HUES6 (cell line): ENCODE results near the gene REN.

Experiments used
- H3K27ac ChIP-seq: 2 replicates; pipeline ENCODE4 v1.7.0; 2013; ENCODE audit warnings: low read depth, mild to moderate bottlenecking, low read length, inconsistent platforms
- H3K27me3 ChIP-seq: 2 replicates; pipeline ENCODE4 v1.6.1; 2013; ENCODE audit warnings: low read length; ENCODE audit not compliant: control insufficient read depth, insufficient read depth
- H3K36me3 ChIP-seq: 2 replicates; pipeline ENCODE4 v1.6.1; 2013; ENCODE audit warnings: low read length; ENCODE audit not compliant: control insufficient read depth, insufficient read depth
- H3K4me1 ChIP-seq: 2 replicates; pipeline ENCODE4 v1.6.1; 2013; ENCODE audit warnings: low read length; ENCODE audit not compliant: control insufficient read depth, insufficient read depth
- H3K4me3 ChIP-seq: 2 replicates; pipeline ENCODE4 v1.5.1; 2013; ENCODE audit warnings: low read depth, low read length
- H3K9ac ChIP-seq: one replicate; pipeline ENCODE4 v1.6.1; 2013; ENCODE audit warnings: mild to moderate bottlenecking, low read length
- H3K9me3 ChIP-seq: 2 replicates; pipeline ENCODE4 v1.6.1; 2013; ENCODE audit warnings: low read depth, low read length; ENCODE audit not compliant: control insufficient read depth, insufficient read depth

REN gene

GRCh38 chr1:204130178-204130577 lies 36.0 kb downstream of the REN start:
- Histone ChIP-seq H3K4me3 (no peak overlapping the region), H3K36me3 (peaks cover 34% of the 10 kb centered on the region), H3K4me1 (peaks cover 20% of the 10 kb centered on the region), H3K27me3 (no peaks in the 10 kb centered on the region), H3K9ac (no peak overlapping the region), H3K27ac (no peak overlapping the region), H3K9me3 (no peaks in the 10 kb centered on the region)

- Histone ChIP-seq H3K36me3 (peaks cover 37% of the 10 kb centered on the region), H3K27ac (no peak overlapping the region; the same call in 1 of the 2 replicates), H3K27me3 (no peaks in the 10 kb centered on the region), H3K4me3 (peak overlapping the region; percentile 56), H3K9me3 (no peaks in the 10 kb centered on the region), H3K4me1 (peaks cover 20% of the 10 kb centered on the region), H3K9ac (peak overlapping the region; percentile 34)
Measured at GRCh38 chr1:204128964-204129896, 36.9 kb downstream of the REN start.

- Histone ChIP-seq H3K27ac (no peak overlapping the region; the same call in 1 of the 2 replicates), H3K36me3 (peaks cover 39% of the 10 kb centered on the region), H3K27me3 (no peaks in the 10 kb centered on the region), H3K9ac (no peak overlapping the region), H3K9me3 (no peaks in the 10 kb centered on the region), H3K4me3 (no peak overlapping the region), H3K4me1 (peaks cover 20% of the 10 kb centered on the region)
Measured at GRCh38 chr1:204128464-204128963, 37.6 kb downstream of the REN start.

- Histone ChIP-seq H3K9me3 (no peaks in the 10 kb centered on the region), H3K4me1 (peaks cover 20% of the 10 kb centered on the region), H3K36me3 (peaks cover 47% of the 10 kb centered on the region), H3K9ac (no peak overlapping the region), H3K27ac (no peak overlapping the region), H3K27me3 (no peaks in the 10 kb centered on the region), H3K4me3 (no peak overlapping the region)
Measured at GRCh38 chr1:204127597-204128242, 38.4 kb downstream of the REN start.

- Histone ChIP-seq H3K9ac (no peak overlapping the region), H3K27ac (no peak overlapping the region), H3K9me3 (no peaks in the 10 kb centered on the region), H3K4me3 (no peak overlapping the region), H3K27me3 (no peaks in the 10 kb centered on the region), H3K36me3 (peaks cover 54% of the 10 kb centered on the region), H3K4me1 (peaks cover 20% of the 10 kb centered on the region)
Measured at GRCh38 chr1:204126956-204127355, 39.2 kb downstream of the REN start.

GRCh38 chr1:204126386-204126785 lies 39.8 kb downstream of the REN start:
- no peak overlapping the region for H3K4me3 ChIP-seq
- no peaks in the 10 kb centered on the region for H3K27me3 ChIP-seq
- no peak overlapping the region for H3K9ac ChIP-seq
- no peak overlapping the region for H3K27ac ChIP-seq
- peaks cover 60% of the 10 kb centered on the region for H3K36me3 ChIP-seq
- H3K4me1 ChIP-seq: peaks cover 20% of the 10 kb centered on the region
- H3K9me3 ChIP-seq: no peaks in the 10 kb centered on the region

- H3K36me3 ChIP-seq: peaks cover 62% of the 10 kb centered on the region
- H3K4me3 ChIP-seq: no peak overlapping the region
- H3K4me1 ChIP-seq: peaks cover 20% of the 10 kb centered on the region
- no peak overlapping the region for H3K9ac ChIP-seq
- H3K27me3 ChIP-seq: no peaks in the 10 kb centered on the region
- H3K27ac ChIP-seq: no peak overlapping the region
- no peaks in the 10 kb centered on the region for H3K9me3 ChIP-seq
Measured at GRCh38 chr1:204125759-204126351, 40.3 kb downstream of the REN start.

GRCh38 chr1:204124639-204125038 lies 41.5 kb downstream of the REN start:
- Histone ChIP-seq H3K36me3 (peaks cover 72% of the 10 kb centered on the region), H3K27ac (no peak overlapping the region)

GRCh38 chr1:204123376-204123775 lies 42.8 kb downstream of the REN start:
- H3K4me3 ChIP-seq: no peak overlapping the region
- no peaks in the 10 kb centered on the region for H3K27me3 ChIP-seq
- no peaks in the 10 kb centered on the region for H3K9me3 ChIP-seq
- H3K9ac ChIP-seq: no peak overlapping the region
- H3K36me3 ChIP-seq: peaks cover 82% of the 10 kb centered on the region
- H3K27ac ChIP-seq: no peak overlapping the region
- H3K4me1 ChIP-seq: peaks cover 10% of the 10 kb centered on the region; the same call in 1 of the 2 replicates

More at GRCh38 chr1:204124639-204125038, 41.5 kb downstream of the REN start:
- H3K9me3 ChIP-seq: no peaks in the 10 kb centered on the region
- H3K9ac ChIP-seq: no peak overlapping the region
- no peak overlapping the region for H3K4me3 ChIP-seq
- peaks cover 19% of the 10 kb centered on the region for H3K4me1 ChIP-seq
- H3K27me3 ChIP-seq: no peaks in the 10 kb centered on the region

GRCh38 chr1:204121840-204122555 lies 44.1 kb downstream of the REN start:
- H3K36me3 ChIP-seq: peaks cover 92% of the 10 kb centered on the region
- H3K9ac ChIP-seq: no peak overlapping the region
- H3K9me3 ChIP-seq: no peaks in the 10 kb centered on the region
- H3K27ac ChIP-seq: no peak overlapping the region
- peaks cover 5% of the 10 kb centered on the region; the same call in 1 of the 2 replicates for H3K4me1 ChIP-seq
- no peak overlapping the region for H3K4me3 ChIP-seq
- H3K27me3 ChIP-seq: no peaks in the 10 kb centered on the region
